ENCODE measurements around the gene GPR78. TPM values are rescaled to one million over a fixed set of nuclear protein-coding genes. Genes with fewer than 3 reads are reported as not detected.

GPR78 gene
- total RNA-seq, 4 donors from 2014 or later, result not detected

GRCh38 chr4:8577972-8578371 is 2.2 kb upstream of the GPR78 start:
- no peak for DNase-seq (ENCODE audit: low spot score in 2 of 2)
- WGBS, result 78% methylated on average over 4 of the region's 4 CpGs
- H3K27ac ChIP-seq, result no peak overlapping the region
- H3K36me3 ChIP-seq, result no peaks in the 10 kb centered on the region
- TF ChIP-seq CTCF (IDR thresholded peaks at IDR 0.05) (no peak), EP300 (IDR thresholded peaks at IDR 0.05) (no peak), POLR2AphosphoS5 (IDR thresholded peaks at IDR 0.05) (no peak), POLR2A (IDR thresholded peaks at IDR 0.05) (no peak)
- H3K9me3 ChIP-seq, result no peaks in the 10 kb centered on the region
- H3K4me1 ChIP-seq, result peaks cover 10% of the 10 kb centered on the region
- H3K4me3 ChIP-seq, result no peak overlapping the region
- peaks cover 58% of the 10 kb centered on the region for H3K27me3 ChIP-seq

DNA sequence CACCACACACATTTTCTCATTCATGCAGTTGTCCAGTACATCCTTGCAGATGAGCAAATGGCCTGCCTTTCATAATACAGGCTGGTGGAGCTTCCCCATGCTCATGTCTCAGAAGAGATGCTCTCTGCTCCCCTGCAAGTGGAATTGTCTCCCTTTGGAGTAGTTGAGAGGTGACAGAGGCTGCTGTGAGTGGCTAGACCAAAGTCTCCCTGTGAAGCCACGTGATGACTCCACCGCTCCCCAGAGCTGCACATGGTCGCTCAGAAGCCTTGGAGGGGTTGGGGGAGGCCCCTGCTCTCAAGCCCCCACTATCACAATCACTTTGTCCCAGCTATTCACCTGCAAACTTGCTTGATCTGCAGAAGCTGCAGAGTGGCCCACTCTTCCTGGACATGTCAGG is 1.5 kb upstream of the GPR78 start:
- DNase-seq (ENCODE audit: low spot score in 2 of 2), result no peak
- Histone ChIP-seq H3K36me3 (no peaks in the 10 kb centered on the region), H3K27ac (no peak overlapping the region), H3K27me3 (peaks cover 66% of the 10 kb centered on the region), H3K4me3 (no peak overlapping the region), H3K9me3 (no peaks in the 10 kb centered on the region), H3K4me1 (peaks cover 10% of the 10 kb centered on the region)
- no peak for TF ChIP-seq CTCF (IDR thresholded peaks at IDR 0.05)
- TF ChIP-seq POLR2A (IDR thresholded peaks at IDR 0.05), result no peak
- TF ChIP-seq EP300 (IDR thresholded peaks at IDR 0.05), result no peak
- WGBS, result 92% methylated on average over 2 of the region's 3 CpGs

DNA sequence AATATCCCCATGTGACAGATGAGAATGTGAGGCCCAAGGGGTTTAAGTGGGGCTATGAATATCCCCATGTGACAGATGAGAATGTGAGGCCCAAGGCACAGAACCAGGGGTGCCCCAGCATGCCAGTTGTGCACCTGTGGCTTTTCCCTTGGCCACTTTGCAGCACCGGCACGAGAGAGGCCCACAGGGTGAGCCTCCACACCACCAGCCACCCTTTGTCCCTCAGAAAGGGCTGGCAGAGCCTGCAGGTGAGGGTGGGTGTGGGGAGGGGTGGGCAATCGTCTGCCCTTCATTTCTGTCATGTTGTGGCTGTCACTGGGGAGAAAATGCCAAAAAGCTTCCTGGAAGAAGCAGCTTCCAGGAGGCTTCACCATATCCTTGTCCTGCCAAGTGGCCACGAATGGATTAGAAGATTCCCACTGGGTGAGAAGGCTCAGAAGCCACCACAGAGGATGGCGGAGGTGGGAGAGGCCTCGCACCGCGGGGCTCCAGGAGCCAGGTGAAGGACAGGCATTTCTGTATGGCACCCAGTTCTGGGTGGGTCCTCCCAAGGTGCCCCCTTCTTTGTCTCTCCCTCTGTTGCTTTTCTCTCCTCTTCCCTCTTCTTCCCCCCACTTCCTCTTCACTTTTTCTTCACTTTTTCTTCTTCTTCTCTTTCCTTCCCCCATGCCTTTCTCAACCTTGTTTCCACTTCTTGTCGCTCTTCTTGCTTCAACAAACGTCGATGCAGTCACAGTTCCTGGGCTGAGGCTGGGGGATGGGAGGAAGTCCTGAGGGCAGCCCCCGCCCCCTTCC is 469 bp upstream of the GPR78 start:
- no peak for DNase-seq (ENCODE audit: low spot score in 2 of 2)
- Histone ChIP-seq H3K4me3 (no peak overlapping the region), H3K27me3 (peaks cover 74% of the 10 kb centered on the region), H3K4me1 (peaks cover 10% of the 10 kb centered on the region), H3K27ac (no peak overlapping the region), H3K9me3 (no peaks in the 10 kb centered on the region), H3K36me3 (no peaks in the 10 kb centered on the region)
- WGBS, result 16% methylated on average over 9 of the region's 12 CpGs
- no peak for TF ChIP-seq POLR2A (IDR thresholded peaks at IDR 0.05)
- TF ChIP-seq POLR2AphosphoS5 (IDR thresholded peaks at IDR 0.05), result no peak
- no peak for TF ChIP-seq CTCF (IDR thresholded peaks at IDR 0.05)
- TF ChIP-seq EP300 (IDR thresholded peaks at IDR 0.05), result no peak

- peak in 1 of 2 donors; percentile 72 for DNase-seq (ENCODE audit: low spot score in 2 of 2)
- WGBS, result 50% methylated on average over 12 of the region's 66 CpGs
- Histone ChIP-seq H3K9me3 (no peaks in the 10 kb centered on the region), H3K4me1 (peaks cover 10% of the 10 kb centered on the region), H3K36me3 (no peaks in the 10 kb centered on the region), H3K27me3 (peaks cover 89% of the 10 kb centered on the region), H3K27ac (no peak overlapping the region), H3K4me3 (no peak overlapping the region)
- TF ChIP-seq POLR2A (IDR thresholded peaks at IDR 0.05), result no peak
- TF ChIP-seq CTCF (IDR thresholded peaks at IDR 0.05), result no peak
- TF ChIP-seq EP300 (IDR thresholded peaks at IDR 0.05), result no peak
- TF ChIP-seq POLR2AphosphoS5 (IDR thresholded peaks at IDR 0.05), result no peak
Measured at GRCh38 chr4:8581094-8581861, 1.1 kb downstream of the GPR78 start.

GRCh38 chr4:8582016-8582415 is 1.8 kb downstream of the GPR78 start:
- DNase-seq (ENCODE audit: low spot score in 2 of 2), result peak in 1 of 2 donors; percentile 41
- no peaks in the 10 kb centered on the region for H3K36me3 ChIP-seq
- no peak for TF ChIP-seq POLR2A (IDR thresholded peaks at IDR 0.05)
- no peak for TF ChIP-seq POLR2AphosphoS5 (IDR thresholded peaks at IDR 0.05)
- no peak for TF ChIP-seq CTCF (IDR thresholded peaks at IDR 0.05)
- TF ChIP-seq EP300 (IDR thresholded peaks at IDR 0.05), result no peak
- peaks cover 92% of the 10 kb centered on the region for H3K27me3 ChIP-seq
- WGBS, result 65% methylated on average over 2 of the region's 2 CpGs
- no peaks in the 10 kb centered on the region for H3K9me3 ChIP-seq
- H3K4me3 ChIP-seq, result no peak overlapping the region
- H3K4me1 ChIP-seq, result peaks cover 10% of the 10 kb centered on the region
- no peak overlapping the region for H3K27ac ChIP-seq

Data from suprapubic skin (tissue), 4 donors.